ENCODE results near the gene PSMD2.

- TF ChIP-seq CTCF (IDR thresholded peaks at IDR 0.05; ENCODE audit: extremely low read depth in 1 of 2, insufficient read depth in 1 of 2, low read depth in 1 of 2, low read length in 2 of 2) (no peak), MYC (IDR thresholded peaks at IDR 0.05; ENCODE audit: low read depth, low read length) (no peak)
Measured at GRCh38 chr3:184277366-184277765, 21.7 kb upstream of the PSMD2 start.

All from endothelial cell of umbilical vein (primary cell).